ENCODE results near the gene PHF1.
"Not testable (repeated sequence)": the region's sequence is repeated elsewhere in the genome, so short reads cannot be mapped to it uniquely, and the experiment has no call there.

GRCh38 chr6:33363486-33363885 lies 47.3 kb upstream of the PHF1 start:
- TF ChIP-seq CTCF (IDR thresholded peaks at IDR 0.05; ENCODE audit: poor library complexity, severe bottlenecking); EZH2 (IDR thresholded peaks at IDR 0.05; ENCODE audit: borderline replicate concordance, insufficient read depth, low read length, poor library complexity, severe bottlenecking); RAD21 (conservative IDR thresholded peaks at IDR 0.05); REST (IDR thresholded peaks at IDR 0.05; ENCODE audit: borderline replicate concordance); POLR2AphosphoS5 (IDR thresholded peaks at IDR 0.05); TAF1 (IDR thresholded peaks at IDR 0.05; ENCODE audit: low read depth); EP300 (conservative IDR thresholded peaks at IDR 0.05; ENCODE audit: poor library complexity, severe bottlenecking): not testable (repeated sequence)
